GM12873 (cell line): ENCODE data around the gene DAND5.

Source experiments
- TF ChIP-seq, protein P1 (sequence below): IDR thresholded peaks from 2 replicates; pipeline ENCODE4 v1.5.1; 2012; ENCODE audit warnings: low read depth, mild to moderate bottlenecking, moderate library complexity, low read length, control low read depth; ENCODE audit not compliant: insufficient read depth; ENCODE audit errors: missing control alignments

The DAND5 gene

DNA sequence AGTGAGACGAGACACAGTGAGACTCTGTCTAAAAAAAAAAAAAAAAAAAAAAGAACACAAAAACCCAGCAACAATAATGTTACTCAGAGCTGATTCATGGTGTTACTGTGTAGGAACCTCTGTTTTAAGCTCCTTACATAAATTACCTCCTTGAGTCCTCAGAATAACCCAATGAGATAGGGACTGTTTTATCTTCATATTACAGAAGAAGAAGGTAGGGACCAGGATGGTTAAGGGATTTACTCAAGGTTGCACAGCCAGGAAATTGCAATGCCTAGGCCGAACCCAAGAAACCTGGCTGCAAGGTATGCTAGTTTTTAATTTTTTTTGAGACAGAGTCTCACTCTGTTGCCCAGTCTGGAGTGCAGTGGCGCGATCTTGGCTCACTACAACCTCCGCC lies 1.5 kb upstream of the DAND5 start:
- TF ChIP-seq, protein P1, sequence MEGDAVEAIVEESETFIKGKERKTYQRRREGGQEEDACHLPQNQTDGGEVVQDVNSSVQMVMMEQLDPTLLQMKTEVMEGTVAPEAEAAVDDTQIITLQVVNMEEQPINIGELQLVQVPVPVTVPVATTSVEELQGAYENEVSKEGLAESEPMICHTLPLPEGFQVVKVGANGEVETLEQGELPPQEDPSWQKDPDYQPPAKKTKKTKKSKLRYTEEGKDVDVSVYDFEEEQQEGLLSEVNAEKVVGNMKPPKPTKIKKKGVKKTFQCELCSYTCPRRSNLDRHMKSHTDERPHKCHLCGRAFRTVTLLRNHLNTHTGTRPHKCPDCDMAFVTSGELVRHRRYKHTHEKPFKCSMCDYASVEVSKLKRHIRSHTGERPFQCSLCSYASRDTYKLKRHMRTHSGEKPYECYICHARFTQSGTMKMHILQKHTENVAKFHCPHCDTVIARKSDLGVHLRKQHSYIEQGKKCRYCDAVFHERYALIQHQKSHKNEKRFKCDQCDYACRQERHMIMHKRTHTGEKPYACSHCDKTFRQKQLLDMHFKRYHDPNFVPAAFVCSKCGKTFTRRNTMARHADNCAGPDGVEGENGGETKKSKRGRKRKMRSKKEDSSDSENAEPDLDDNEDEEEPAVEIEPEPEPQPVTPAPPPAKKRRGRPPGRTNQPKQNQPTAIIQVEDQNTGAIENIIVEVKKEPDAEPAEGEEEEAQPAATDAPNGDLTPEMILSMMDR = no peak

DNA sequence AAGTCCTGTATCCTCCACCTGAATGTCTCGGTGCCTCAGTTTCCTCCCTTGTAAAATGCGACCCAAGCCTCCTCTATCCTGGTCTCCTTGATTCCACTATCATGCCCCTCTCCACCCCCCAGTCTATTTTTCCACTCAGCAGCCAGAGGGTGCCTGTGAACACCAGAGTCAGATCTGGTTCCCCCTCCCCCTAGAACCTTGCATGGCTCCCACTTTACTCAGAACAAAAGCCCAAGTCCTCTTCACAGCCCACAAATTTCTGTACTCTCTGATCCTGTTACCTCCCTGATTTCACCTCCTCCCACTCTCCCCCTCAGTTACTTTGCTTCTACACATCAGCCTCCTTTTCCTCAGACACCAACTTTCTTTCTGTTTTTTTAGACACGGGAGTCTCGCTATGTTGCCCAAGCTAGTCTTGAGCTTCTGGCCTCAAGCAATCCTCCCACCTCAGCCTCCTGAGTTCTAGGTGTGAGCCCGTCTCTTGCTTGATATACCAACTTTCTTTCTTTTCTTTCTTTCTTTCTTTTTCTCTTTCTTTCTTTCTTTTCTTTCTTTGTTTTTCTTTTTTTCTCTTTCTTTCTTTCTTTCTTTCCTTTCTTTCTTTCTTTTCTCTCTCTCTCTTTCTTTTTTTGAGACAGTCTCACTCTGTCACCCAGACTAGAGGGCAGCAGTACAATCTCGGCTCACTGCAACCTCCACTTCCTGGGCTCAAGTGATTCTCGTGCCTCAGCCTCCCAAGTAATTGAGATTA lies 869 bp downstream of the DAND5 start:
- TF ChIP-seq, protein P1 = no peak

DNA sequence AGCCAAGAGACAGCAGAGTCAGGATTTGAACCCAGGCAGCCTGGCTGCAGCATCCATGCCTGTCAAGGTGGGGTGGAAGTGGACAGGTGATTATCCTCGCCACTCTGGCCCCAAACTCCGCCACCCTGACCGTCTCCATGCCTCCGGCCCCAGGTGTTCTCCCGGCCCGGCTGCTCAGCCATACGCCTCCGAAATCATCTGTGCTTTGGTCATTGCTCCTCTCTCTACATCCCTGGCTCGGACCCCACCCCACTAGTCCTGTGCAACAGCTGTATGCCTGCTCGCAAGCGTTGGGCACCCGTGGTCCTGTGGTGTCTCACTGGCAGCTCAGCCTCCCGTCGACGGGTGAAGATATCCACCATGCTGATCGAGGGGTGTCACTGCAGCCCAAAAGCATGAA lies 3.9 kb downstream of the DAND5 start:
- TF ChIP-seq, protein P1 = no peak

DNA sequence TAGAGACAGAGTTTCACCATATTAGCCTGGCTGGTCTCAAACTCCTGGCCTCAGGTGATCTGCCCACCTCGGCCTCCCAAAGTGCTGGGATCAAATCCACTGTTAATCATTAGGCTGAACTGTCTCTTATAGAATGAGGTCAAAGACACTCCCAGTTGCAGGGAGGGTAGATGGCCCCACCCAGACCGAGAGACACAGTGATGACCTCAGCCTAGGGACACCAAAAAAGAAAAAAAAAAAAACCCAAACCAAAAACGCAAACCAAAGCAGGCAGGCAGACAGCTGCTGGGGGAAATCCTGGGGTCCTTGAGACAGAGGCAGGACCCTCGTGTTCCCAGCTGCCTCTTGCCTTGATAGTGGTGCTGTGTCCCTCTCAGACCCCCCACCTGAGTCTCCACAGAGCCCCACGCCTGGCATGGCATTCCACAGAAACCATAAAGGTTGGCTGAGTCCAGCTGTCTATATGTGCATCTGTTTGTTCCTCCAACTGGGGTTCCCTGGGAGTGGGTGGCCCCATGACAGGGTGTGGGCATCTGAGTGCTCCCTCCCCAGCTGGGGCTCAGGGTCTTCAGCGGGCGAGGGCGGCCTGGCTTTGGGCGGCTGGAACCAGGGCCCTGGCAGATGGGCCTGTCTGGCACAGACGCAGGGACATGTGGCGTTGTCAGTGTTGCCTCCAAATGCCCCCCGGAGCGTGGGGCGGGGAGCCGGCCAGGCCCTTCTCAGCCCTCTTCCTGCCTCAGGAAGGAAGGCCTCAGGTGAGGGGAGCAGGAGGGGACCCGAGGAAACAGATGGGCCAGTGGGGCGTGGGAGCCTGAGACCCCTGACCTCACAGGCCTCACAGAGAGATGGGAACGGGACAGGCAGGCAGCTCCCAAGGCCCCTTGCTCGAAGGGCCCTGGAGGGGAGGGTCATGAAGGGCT lies 5.2 kb downstream of the DAND5 start:
- TF ChIP-seq, protein P1 = no peak

DNA sequence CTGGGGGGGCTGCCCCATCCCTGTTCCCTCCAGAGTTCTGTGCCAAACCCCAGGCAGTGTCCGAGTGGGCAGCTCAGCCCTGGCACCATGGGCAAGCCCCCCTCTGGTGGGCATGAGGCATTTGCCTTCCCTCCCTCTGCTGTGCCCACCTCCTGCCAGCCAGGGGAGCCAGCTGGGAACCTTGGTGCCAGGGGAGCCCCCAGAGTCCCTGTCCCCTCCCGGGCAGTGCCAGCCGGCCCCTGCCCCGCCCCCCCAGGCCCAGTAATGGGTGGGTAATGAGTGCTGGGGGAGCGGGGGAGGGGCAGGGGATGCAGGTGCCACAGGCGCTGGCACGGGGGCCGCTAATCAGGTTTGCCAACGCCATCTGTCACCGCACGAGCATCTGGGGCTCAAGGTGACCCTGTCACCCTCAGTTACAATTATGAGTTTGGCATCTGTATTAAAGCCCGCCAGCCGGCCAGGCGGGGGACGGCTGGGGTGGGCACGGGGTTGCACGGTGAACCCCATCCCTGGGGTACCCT lies 5.9 kb downstream of the DAND5 start:
- TF ChIP-seq, protein P1 = no peak

DNA sequence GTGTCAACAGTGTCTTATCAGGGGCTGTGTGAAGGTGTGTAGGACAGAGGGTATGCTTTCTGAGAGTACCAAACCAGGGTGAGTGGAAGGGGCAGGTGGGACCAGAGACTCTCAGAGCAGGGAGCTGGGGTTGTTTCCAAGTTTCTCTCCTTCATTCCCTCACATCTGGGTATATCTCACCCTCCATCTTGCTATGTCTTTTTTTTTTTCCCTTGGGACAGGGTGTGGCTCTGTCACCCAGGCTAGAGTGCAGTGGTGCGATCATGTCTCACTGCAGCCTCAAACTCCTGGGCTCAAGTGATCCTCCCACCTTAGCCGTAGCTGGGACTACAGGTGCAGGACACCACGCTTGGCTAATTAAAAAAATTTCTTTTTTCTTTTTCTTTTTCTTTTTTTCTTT lies 10.6 kb downstream of the DAND5 start:
- TF ChIP-seq, protein P1 = no peak

DNA sequence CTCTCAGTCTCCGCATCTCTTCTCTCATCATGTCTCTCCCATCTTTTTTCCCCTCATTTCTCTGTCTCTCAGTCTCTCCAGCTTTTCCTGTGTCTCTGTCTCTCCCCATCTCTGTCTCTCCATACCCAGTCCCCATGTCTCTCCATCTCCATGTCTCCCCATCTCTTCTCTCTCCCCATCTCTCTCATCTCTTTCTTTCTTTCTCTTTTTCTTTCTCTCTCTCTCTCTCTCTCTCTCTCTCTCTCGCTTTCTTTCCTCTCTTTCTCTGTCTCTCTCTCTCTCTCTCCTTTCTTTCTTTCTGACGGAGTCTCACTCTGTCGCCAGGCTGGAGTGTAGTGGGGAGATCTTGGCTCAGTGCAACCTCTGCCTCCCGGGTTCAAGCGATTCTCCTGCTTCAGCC lies 13.3 kb downstream of the DAND5 start:
- TF ChIP-seq, protein P1 = no peak
